Progenitor cell of endocrine pancreas (in vitro differentiated cells): ENCODE measurements around the gene SOX13. TPM values are rescaled to one million over a fixed set of nuclear protein-coding genes. Genes with fewer than 3 reads are reported as not detected.

Source experiments
- DNase-seq: peaks from one replicate; pipeline ENCODE4 v3.0.0; 2021; ENCODE audit warnings: low spot score; ENCODE audit not compliant: unreplicated experiment
- H3K27ac Mint-ChIP-seq: 2 replicates; pipeline ENCODE4 v1.8.0; 2021; ENCODE audit warnings: mild to moderate bottlenecking, moderate library complexity, mixed read lengths
- H3K27me3 Mint-ChIP-seq: 2 replicates; pipeline ENCODE4 v1.8.0; 2021; ENCODE audit warnings: mixed read lengths
- H3K36me3 Mint-ChIP-seq: 2 replicates; pipeline ENCODE4 v1.8.0; 2022; ENCODE audit warnings: mixed read lengths; ENCODE audit not compliant: insufficient read depth
- H3K4me1 Mint-ChIP-seq: 2 replicates; pipeline ENCODE4 v1.8.0; 2021; ENCODE audit warnings: low read depth, mixed read lengths
- H3K4me3 Mint-ChIP-seq: 2 replicates; pipeline ENCODE4 v1.8.0; 2021; ENCODE audit warnings: low read depth, mild to moderate bottlenecking, moderate library complexity, mixed read lengths
- H3K9me3 Mint-ChIP-seq: 2 replicates; pipeline ENCODE4 v1.8.0; 2021; ENCODE audit warnings: low read depth, mixed read lengths
- CTCF ChIP-seq: fragments of 200-600 bp; sonication (generic); IDR thresholded peaks from one replicate; pipeline ENCODE4 v1.5.0; 2021; ENCODE audit warnings: antibody characterized with exemption, mild to moderate bottlenecking; ENCODE audit not compliant: unreplicated experiment
- total RNA-seq: library from RNA; stranded (reverse); gene quantifications from 2 replicates; pipeline ENCODE4 v1.2.1, GENCODE V29; 2021

The SOX13 gene
- total RNA-seq, 1 donor from 2014 or later, result 61.6 TPM

- Mint-ChIP-seq H3K4me1 (peaks cover 14% of the 10 kb centered on the region), H3K27me3 (no peaks in the 10 kb centered on the region), H3K4me3 (no peak overlapping the region), H3K27ac (no peak overlapping the region), H3K36me3 (peaks cover 7% of the 10 kb centered on the region), H3K9me3 (no peaks in the 10 kb centered on the region)
- TF ChIP-seq CTCF, result no peak
- DNase-seq, result no peak
These were observed 55.6 kb downstream of the SOX13 start for GRCh38 chr1:204128464-204128963.

- peak; percentile 67 for DNase-seq
- TF ChIP-seq CTCF, result peak; percentile 92
- Mint-ChIP-seq H3K4me3 (peak overlapping the region; percentile 57), H3K27me3 (no peaks in the 10 kb centered on the region), H3K36me3 (peaks cover 10% of the 10 kb centered on the region), H3K4me1 (peaks cover 14% of the 10 kb centered on the region), H3K27ac (peak overlapping the region; percentile 85), H3K9me3 (no peaks in the 10 kb centered on the region)
These were observed 56.3 kb downstream of the SOX13 start for GRCh38 chr1:204128964-204129896.

- Mint-ChIP-seq H3K4me1 (peaks cover 14% of the 10 kb centered on the region), H3K27ac (no peak overlapping the region), H3K9me3 (no peaks in the 10 kb centered on the region), H3K27me3 (no peaks in the 10 kb centered on the region), H3K36me3 (peaks cover 8% of the 10 kb centered on the region), H3K4me3 (no peak overlapping the region)
- TF ChIP-seq CTCF, result no peak
- no peak for DNase-seq
These were observed 57.3 kb downstream of the SOX13 start for GRCh38 chr1:204130178-204130577.

- Mint-ChIP-seq H3K9me3 (no peaks in the 10 kb centered on the region), H3K27ac (peak overlapping the region; percentile 49), H3K27me3 (no peaks in the 10 kb centered on the region), H3K4me1 (peaks cover 14% of the 10 kb centered on the region), H3K36me3 (peaks cover 6% of the 10 kb centered on the region), H3K4me3 (no peak overlapping the region)
- peak; percentile 13 for TF ChIP-seq CTCF
- DNase-seq, result no peak
These were observed 58.3 kb downstream of the SOX13 start for GRCh38 chr1:204130981-204131892.

GRCh38 chr1:204131978-204132377 is 59.1 kb downstream of the SOX13 start:
- H3K9me3 Mint-ChIP-seq, result no peaks in the 10 kb centered on the region
- peaks cover 6% of the 10 kb centered on the region for H3K36me3 Mint-ChIP-seq

More at GRCh38 chr1:204131978-204132377, 59.1 kb downstream of the SOX13 start:
- peaks cover 13% of the 10 kb centered on the region for H3K4me1 Mint-ChIP-seq
- TF ChIP-seq CTCF, result no peak
- H3K27ac Mint-ChIP-seq, result no peak overlapping the region
- no peak overlapping the region for H3K4me3 Mint-ChIP-seq
- DNase-seq, result no peak
- no peaks in the 10 kb centered on the region for H3K27me3 Mint-ChIP-seq
